HepG2 (cell line): ENCODE data around the gene HSD11B1L. TPM values are rescaled to one million over a fixed set of nuclear protein-coding genes. Genes with fewer than 3 reads are reported as not detected.

Source experiments
- ATAC-seq: fragments of 200-7000 bp; cut with Tn5 transposase; 3 replicates; pipeline ENCODE4 v1.9.1; 2020; ENCODE audit warnings: mild to moderate bottlenecking, moderate library complexity
- BruUV-seq: library from RNA; stranded (reverse); fragments of 400-500 nt; replicated peaks from 2 replicates; lab custom pipeline; 2021; lab: Mats Ljungman, UMichigan
- CTCF ChIA-PET: fragments of 300-600 bp; formaldehyde crosslinking; extraction: SDS; loops from one replicate; lab custom pipeline; 2021; ENCODE audit warnings: low total read pairs, inconsistent platforms, low intra/inter-chr PET ratio; lab: Yijun Ruan, JAX
- POLR2A ChIA-PET: fragments of 350-600 bp; sonication (Branson Sonifier 250); formaldehyde crosslinking; loops from one replicate; lab custom pipeline; 2020; ENCODE audit warnings: antibody characterized with exemption, inconsistent platforms; lab: Yijun Ruan, JAX
- DNase-seq: peaks from one replicate; pipeline ENCODE4 v3.0.0-alpha.2; 2015; ENCODE audit warnings: low spot score
- FAIRE-seq: peaks from 3 replicates; lab custom pipeline; 2011; peaks lifted over from hg19 to GRCh38; lab: Jason Lieb, UNC
- H2AFZ ChIP-seq: one replicate; pipeline ENCODE4 v1.6.1; 2011; ENCODE audit warnings: low read length, inconsistent platforms
- H3K27ac ChIP-seq: fragments of 300-600 bp; 3 replicates; pipeline ENCODE4 v1.8.0; 2011; ENCODE audit warnings: mixed run types, mild to moderate bottlenecking, mixed read lengths, low read length, inconsistent platforms; ENCODE audit not compliant: insufficient read depth; ENCODE audit errors: extremely low read length
- H3K27me3 ChIP-seq, 2 experiments: fragments of 200-600 bp in 1 of 2; 2 replicates in 1 of 2; 3 replicates in 1 of 2; pipeline versions ENCODE4 v1.6.0 to v1.8.0; 2011; ENCODE audit warnings: low read length in 2 of 2, mild to moderate bottlenecking in 2 of 2, moderate library complexity in 2 of 2, inconsistent platforms in 1 of 2; ENCODE audit not compliant: insufficient read depth in 2 of 2, control insufficient read depth in 1 of 2
- H3K36me3 ChIP-seq, 2 experiments: fragments of 200-600 bp in 1 of 2; replicated peaks in 1 of 2; 2 replicates in 1 of 2; 3 replicates in 1 of 2; pipeline versions ENCODE4 v1.5.1 to v1.8.0; 2011; ENCODE audit warnings: low read length in 2 of 2, inconsistent platforms in 1 of 2; ENCODE audit not compliant: insufficient read depth in 2 of 2, control insufficient read depth in 1 of 2
- H3K4me1 ChIP-seq: 2 replicates; pipeline ENCODE4 v1.5.1; 2012; ENCODE audit warnings: low read length, inconsistent platforms; ENCODE audit not compliant: insufficient read depth
- H3K4me2 ChIP-seq: 2 replicates; pipeline ENCODE4 v1.6.0; 2011; ENCODE audit warnings: low read depth, low read length, inconsistent platforms
- H3K4me3 ChIP-seq, 3 experiments: fragments of 200-600 bp in 1 of 3; sonication (generic), shearing (Covaris generic) in 1 of 3; replicated peaks in 1 of 3; 2 replicates each; pipeline ENCODE4 v1.5.1; 2011 to 2016; ENCODE audit warnings: low read length in 3 of 3, inconsistent platforms in 2 of 3, low read depth in 2 of 3, mild to moderate bottlenecking in 2 of 3, control low read depth in 1 of 3, mixed read lengths in 1 of 3; ENCODE audit not compliant: insufficient read depth in 1 of 3
- H3K79me2 ChIP-seq: one replicate; pipeline ENCODE4 v1.6.1; 2011; ENCODE audit warnings: low read length, inconsistent platforms; ENCODE audit not compliant: insufficient read depth
- H3K9ac ChIP-seq: 2 replicates; pipeline ENCODE4 v1.6.0; 2011; ENCODE audit warnings: mild to moderate bottlenecking, low read depth, low read length, inconsistent platforms; ENCODE audit not compliant: insufficient read depth
- H3K9me3 ChIP-seq: 2 replicates; pipeline ENCODE4 v1.5.1; 2012; ENCODE audit warnings: mild to moderate bottlenecking, low read length
- H4K20me1 ChIP-seq: 2 replicates; pipeline ENCODE4 v1.6.0; 2011; ENCODE audit warnings: inconsistent platforms, mild to moderate bottlenecking, low read length, moderate library complexity; ENCODE audit not compliant: insufficient read depth
- MBNL3 ChIP-seq: fragments of 250-450 bp; sonication (Bioruptor Pico); conservative IDR thresholded peaks from 2 replicates; pipeline ENCODE4 v1.8.0; 2022; ENCODE audit warnings: mild to moderate bottlenecking, inconsistent platforms
- MEF2D ChIP-seq: sonication (generic); formaldehyde crosslinking; IDR thresholded peaks from 2 replicates; pipeline ENCODE4 v1.5.1; 2020; ENCODE audit warnings: mild to moderate bottlenecking, missing genetic modification reagents
- POGZ ChIP-seq: sonication (generic); formaldehyde crosslinking; IDR thresholded peaks from 2 replicates; pipeline ENCODE4 v1.4.0; 2020; ENCODE audit warnings: mild to moderate bottlenecking, missing genetic modification reagents
- ZNF773 ChIP-seq: sonication (generic); formaldehyde crosslinking; IDR thresholded peaks from 2 replicates; pipeline ENCODE4 v1.4.0; 2020; ENCODE audit warnings: missing genetic modification reagents, borderline replicate concordance
- WGBS: methylation state at CpG from one replicate; pipeline ENCODE4 v1.1.6; 2017; ENCODE audit warnings: low lambda C conversion rate; 5-methylcytosine and 5-hydroxymethylcytosine counted together
- in situ Hi-C: cut with HindIII; loops from 2 replicates; pipeline ENCODE4 v1.10.0; 2017; ENCODE audit warnings: low pct_unique_long_range_greater_than_20kb; ENCODE audit not compliant: extremely low pct_ligation_motif_present
- intact Hi-C: fragments of 100-400 bp; cut with micrococcal nuclease; formaldehyde crosslinking; loops from one replicate; pipeline ENCODE4 v1.10.0; 2022; ENCODE audit not compliant: unreplicated experiment
- polyA plus RNA-seq, 8 experiments: library from polyadenylated mRNA; depleted of rRNA in 3 of 8; stranded (reverse) in 7 of 8; unstranded in 1 of 8; fragments of >200 nt; fragmentation: Illumina TruSeq in 4 of 8; extraction: Trizol in 4 of 8; gene quantifications; 2 replicates each; pipeline versions ENCODE4 v1.2.1 to v1.2.3, GENCODE V29; 2011 to 2016; ENCODE audit warnings: low read depth in 4 of 8, missing spikeins in 1 of 8, mixed read lengths in 1 of 8; ENCODE audit not compliant: insufficient read depth in 1 of 8
- total RNA-seq, 5 experiments: library from RNA; depleted of rRNA; stranded (reverse); fragments of >200 nt; fragmentation: Illumina TruSeq; extraction: Trizol; gene quantifications; 2 replicates each; pipeline ENCODE4 v1.2.3, GENCODE V29; 2016; ENCODE audit warnings: low read depth in 1 of 5
- TF ChIP-seq, protein P1 (sequence below): sonication (generic); formaldehyde crosslinking; IDR thresholded peaks from 2 replicates; pipeline ENCODE4 v1.5.0; 2020; ENCODE audit warnings: missing genetic modification reagents
- TF ChIP-seq, protein P2 (sequence below): sonication (generic); formaldehyde crosslinking; IDR thresholded peaks from 2 replicates; pipeline ENCODE4 v1.4.0; 2020; ENCODE audit warnings: missing genetic modification reagents, borderline replicate concordance

HSD11B1L gene
- total and polyA plus RNA-seq, 2 of the 13 experiments (the other 11 are each of a cell fraction or from before 2014, with no cell fraction given) = 2.8 to 3.9 TPM

DNA sequence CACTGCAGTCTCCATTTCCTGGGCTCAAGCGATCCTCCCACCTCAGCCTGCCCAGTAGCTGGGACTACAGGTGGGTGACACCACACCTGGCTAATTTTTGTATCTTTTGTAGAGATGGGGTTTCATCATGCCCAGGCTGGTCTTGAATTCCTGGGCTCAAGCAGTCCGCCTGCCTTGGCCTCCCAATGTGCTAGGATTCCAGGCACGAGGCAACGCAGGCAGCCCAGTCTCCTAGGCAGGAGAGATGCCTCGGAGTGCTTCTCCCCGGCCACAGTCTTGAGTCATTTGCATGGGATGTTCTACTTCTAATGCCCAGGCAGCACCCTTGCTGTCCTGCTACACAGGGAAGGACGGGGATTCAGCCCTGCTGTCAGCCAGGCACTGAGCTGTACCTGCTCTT, 9.2 kb upstream of the HSD11B1L start:
- in situ Hi-C loops (no loop called here), intact Hi-C loops (no loop called here)
- H3K9me3 ChIP-seq = no peaks in the 10 kb centered on the region
- no peak for ATAC-seq
- 95% methylated on average over 5 of the region's 7 CpGs for WGBS
- no peaks in the 10 kb centered on the region for H3K79me2 ChIP-seq
- BruUV-seq = no TSS peak
- H4K20me1 ChIP-seq = no peaks in the 10 kb centered on the region
- peaks cover 23 to 31% of the 10 kb centered on the region in 2 experiments for H3K36me3 ChIP-seq
- POLR2A ChIA-PET = interaction anchor here (2.0 kb wide), 1 partner anchor 18 kb away, joined by 4 read pairs; the partner anchor contains the start of gene RPL36
- H3K4me3 ChIP-seq = no peak overlapping the region
- no peak overlapping the region for H3K27ac ChIP-seq
- no peak for FAIRE-seq
- no peaks in the 10 kb centered on the region for H3K4me1 ChIP-seq
- no peak for DNase-seq
- TF ChIP-seq, protein P1, sequence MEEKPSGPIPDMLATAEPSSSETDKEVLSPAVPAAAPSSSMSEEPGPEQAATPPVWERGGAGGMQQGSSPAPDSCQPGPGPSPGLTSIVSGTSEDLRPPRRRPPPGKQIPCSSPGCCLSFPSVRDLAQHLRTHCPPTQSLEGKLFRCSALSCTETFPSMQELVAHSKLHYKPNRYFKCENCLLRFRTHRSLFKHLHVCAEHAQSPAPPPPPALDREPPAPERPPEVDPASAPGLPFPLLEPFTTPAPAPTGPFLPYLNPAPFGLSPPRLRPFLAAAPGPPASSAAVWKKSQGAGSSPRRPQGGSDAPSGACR = no peak
- TF ChIP-seq ZNF773 (CRISPR knock-in tag) = no peak
- TF ChIP-seq, protein P2, sequence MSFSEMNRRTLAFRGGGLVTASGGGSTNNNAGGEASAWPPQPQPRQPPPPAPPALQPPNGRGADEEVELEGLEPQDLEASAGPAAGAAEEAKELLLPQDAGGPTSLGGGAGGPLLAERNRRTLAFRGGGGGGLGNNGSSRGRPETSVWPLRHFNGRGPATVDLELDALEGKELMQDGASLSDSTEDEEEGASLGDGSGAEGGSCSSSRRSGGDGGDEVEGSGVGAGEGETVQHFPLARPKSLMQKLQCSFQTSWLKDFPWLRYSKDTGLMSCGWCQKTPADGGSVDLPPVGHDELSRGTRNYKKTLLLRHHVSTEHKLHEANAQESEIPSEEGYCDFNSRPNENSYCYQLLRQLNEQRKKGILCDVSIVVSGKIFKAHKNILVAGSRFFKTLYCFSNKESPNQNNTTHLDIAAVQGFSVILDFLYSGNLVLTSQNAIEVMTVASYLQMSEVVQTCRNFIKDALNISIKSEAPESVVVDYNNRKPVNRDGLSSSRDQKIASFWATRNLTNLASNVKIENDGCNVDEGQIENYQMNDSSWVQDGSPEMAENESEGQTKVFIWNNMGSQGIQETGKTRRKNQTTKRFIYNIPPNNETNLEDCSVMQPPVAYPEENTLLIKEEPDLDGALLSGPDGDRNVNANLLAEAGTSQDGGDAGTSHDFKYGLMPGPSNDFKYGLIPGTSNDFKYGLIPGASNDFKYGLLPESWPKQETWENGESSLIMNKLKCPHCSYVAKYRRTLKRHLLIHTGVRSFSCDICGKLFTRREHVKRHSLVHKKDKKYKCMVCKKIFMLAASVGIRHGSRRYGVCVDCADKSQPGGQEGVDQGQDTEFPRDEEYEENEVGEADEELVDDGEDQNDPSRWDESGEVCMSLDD (CRISPR knock-in tag) = no peak
- no peak for TF ChIP-seq MEF2D (CRISPR knock-in tag)
- TF ChIP-seq MBNL3 (CRISPR knock-in tag) = no peak
- no peak for TF ChIP-seq POGZ
- no peak overlapping the region for H3K4me2 ChIP-seq
- H2AFZ ChIP-seq = no peak overlapping the region
- H3K27me3 ChIP-seq = no peaks in the 10 kb centered on the region
- CTCF ChIA-PET = no interaction called here
- H3K9ac ChIP-seq = no peak overlapping the region
